Activated CD4-positive, alpha-beta T cell treated with anti-CD3 and anti-CD28 coated beads, Interleukin-10, Interleukin-2, amounts not matched to agents 100 ng/mL and 50 ng/mL, durations not matched to agents 16 hours and 8 hours (primary cell): Measurements from ENCODE around the gene DDX50.
A peak's percentile ranks its signal among the peaks of the same experiment; 100 is the strongest.
"Not testable (repeated sequence)": the region's sequence is repeated elsewhere in the genome, so short reads cannot be mapped to it uniquely, and the experiment has no call there.

ENCODE experiments used
- DNase-seq: peaks from one replicate; pipeline ENCODE4 v3.0.0-alpha.2; 2020

The DDX50 gene

GRCh38 chr10:68924593-68924992 lies 23.5 kb downstream of the DDX50 start:
- DNase-seq: no peak

GRCh38 chr10:68925489-68925888 lies 24.4 kb downstream of the DDX50 start:
- DNase-seq: no peak

- not testable (repeated sequence) for DNase-seq
Measured at GRCh38 chr10:68929157-68929556, 28.0 kb downstream of the DDX50 start.

- DNase-seq: not testable (repeated sequence)
Measured at GRCh38 chr10:68929888-68930287, 28.8 kb downstream of the DDX50 start.

- DNase-seq: not testable (repeated sequence)
Measured at GRCh38 chr10:68932860-68933259, 31.7 kb downstream of the DDX50 start.

GRCh38 chr10:68934994-68935393 lies 33.9 kb downstream of the DDX50 start:
- peak; percentile 28 for DNase-seq

- no peak for DNase-seq
Measured at GRCh38 chr10:68938117-68938516, 37.0 kb downstream of the DDX50 start.

GRCh38 chr10:68938884-68939283 lies 37.8 kb downstream of the DDX50 start:
- no peak for DNase-seq

- DNase-seq: not testable (repeated sequence)
Measured at GRCh38 chr10:68940917-68941316, 39.8 kb downstream of the DDX50 start.

GRCh38 chr10:68950598-68950997 lies 49.5 kb downstream of the DDX50 start:
- DNase-seq: no peak

GRCh38 chr10:68954904-68955303 lies 53.8 kb downstream of the DDX50 start:
- no peak for DNase-seq

- DNase-seq: no peak
Measured at GRCh38 chr10:68955355-68955831, 54.3 kb downstream of the DDX50 start.

GRCh38 chr10:68955832-68956532 lies 54.9 kb downstream of the DDX50 start, which contains the start of gene DDX21:
TSS of gene DDX21 (plus strand) at chr10:68956170. CDS start at chr10:68956226, 56 bp downstream.
- DNase-seq: peak; percentile 95

- no peak for DNase-seq
Measured at GRCh38 chr10:68957284-68957615, 56.1 kb downstream of the DDX50 start.

- no peak for DNase-seq
Measured at GRCh38 chr10:68957654-68958053, 56.5 kb downstream of the DDX50 start.

- no peak for DNase-seq
Measured at GRCh38 chr10:68959695-68960527, 58.8 kb downstream of the DDX50 start.

GRCh38 chr10:68963151-68963550 lies 62.0 kb downstream of the DDX50 start:
- no peak for DNase-seq

GRCh38 chr10:68973975-68974374 lies 72.9 kb downstream of the DDX50 start:
- no peak for DNase-seq

- not testable (repeated sequence) for DNase-seq
Measured at GRCh38 chr10:68975936-68976473, 74.9 kb downstream of the DDX50 start.

- not testable (repeated sequence) for DNase-seq
Measured at GRCh38 chr10:68979738-68980137, 78.6 kb downstream of the DDX50 start.

- DNase-seq: no peak
Measured at GRCh38 chr10:68981074-68981473, 80.0 kb downstream of the DDX50 start.

- no peak for DNase-seq
Measured at GRCh38 chr10:68982389-68982788, 81.3 kb downstream of the DDX50 start.

- no peak for DNase-seq
Measured at GRCh38 chr10:68987611-68988010, 86.5 kb downstream of the DDX50 start.
